GM19395 (cell line): ENCODE results near the gene ZNF587.
"Not testable (repeated sequence)": the region's sequence is repeated elsewhere in the genome, so short reads cannot be mapped to it uniquely, and the experiment has no call there.

ENCODE experiments used
- ATAC-seq: cut with Tn5 transposase; IDR thresholded peaks from one replicate; pipeline ENCODE4 v1.9.1; 2021; ENCODE audit warnings: mild to moderate bottlenecking, moderate library complexity; ENCODE audit not compliant: unreplicated experiment

ZNF587 gene

GRCh38 chr19:57821501-57821900 lies 28.2 kb upstream of the ZNF587 start:
- not testable (repeated sequence) for ATAC-seq

- ATAC-seq: not testable (repeated sequence)
Observed at GRCh38 chr19:57823155-57823554, 26.5 kb upstream of the ZNF587 start.

GRCh38 chr19:57823608-57824007 lies 26.1 kb upstream of the ZNF587 start:
- not testable (repeated sequence) for ATAC-seq

- no peak for ATAC-seq
Observed at GRCh38 chr19:57825511-57825910, 24.1 kb upstream of the ZNF587 start.

- no peak for ATAC-seq
Observed at GRCh38 chr19:57829316-57829715, 20.3 kb upstream of the ZNF587 start.

GRCh38 chr19:57830071-57830602 lies 19.5 kb upstream of the ZNF587 start, which contains the start of gene ZNF587B:
Gene ZNF587B (plus strand): TSS chr19:57830299. CDS start chr19:57830529, 230 bp downstream.
- ATAC-seq: no peak

- ATAC-seq: not testable (repeated sequence)
Observed at GRCh38 chr19:57836991-57837390, 12.7 kb upstream of the ZNF587 start.

GRCh38 chr19:57838622-57839191 lies 11.0 kb upstream of the ZNF587 start:
- ATAC-seq: not testable (repeated sequence)

- no peak for ATAC-seq
Observed at GRCh38 chr19:57841122-57841763, 8.4 kb upstream of the ZNF587 start.

- not testable (repeated sequence) for ATAC-seq
Observed at GRCh38 chr19:57847164-57847563, 2.5 kb upstream of the ZNF587 start.

GRCh38 chr19:57849162-57849665 lies 445 bp upstream of the ZNF587 start:
- ATAC-seq: not testable (repeated sequence)

- no peak for ATAC-seq
Observed at GRCh38 chr19:57850553-57851017, 926 bp downstream of the ZNF587 start.

GRCh38 chr19:57851812-57852603 lies 2.3 kb downstream of the ZNF587 start:
- ATAC-seq: not testable (repeated sequence)

GRCh38 chr19:57854117-57854516 lies 4.5 kb downstream of the ZNF587 start:
- not testable (repeated sequence) for ATAC-seq

- ATAC-seq: not testable (repeated sequence)
Observed at GRCh38 chr19:57862351-57862750, 12.7 kb downstream of the ZNF587 start.

- no peak for ATAC-seq
Observed at GRCh38 chr19:57867868-57868492, 18.3 kb downstream of the ZNF587 start.

- ATAC-seq: not testable (repeated sequence)
Observed at GRCh38 chr19:57869655-57870054, 20.0 kb downstream of the ZNF587 start.

- no peak for ATAC-seq
Observed at GRCh38 chr19:57870225-57870624, 20.6 kb downstream of the ZNF587 start.

- no peak for ATAC-seq
Observed at GRCh38 chr19:57872450-57872849, 22.8 kb downstream of the ZNF587 start.
